ENCODE results near the gene OR8B4.
"Not testable (repeated sequence)": the region's sequence is repeated elsewhere in the genome, so short reads cannot be mapped to it uniquely, and the experiment has no call there.

Gene OR8B4
- long read RNA-seq, donor 1, result 0 reads
- long read RNA-seq, donor 2, result 0 reads
- long read RNA-seq, donor 3, result 0 reads
- long read RNA-seq, donor 4, result 0 reads
- long read RNA-seq, donor 5, result 0 reads
- long read RNA-seq, donor 6, result 0 reads
- long read RNA-seq, donor 7, result 0 reads
- long read RNA-seq, donor 8, result 0 reads

GRCh38 chr11:124424384-124424921 lies at the start of gene OR8B4:
Gene OR8B4 (minus strand): TSS chr11:124424871. CDS start chr11:124424871, 0 bp downstream.
- no peak for DNase-seq

DNA sequence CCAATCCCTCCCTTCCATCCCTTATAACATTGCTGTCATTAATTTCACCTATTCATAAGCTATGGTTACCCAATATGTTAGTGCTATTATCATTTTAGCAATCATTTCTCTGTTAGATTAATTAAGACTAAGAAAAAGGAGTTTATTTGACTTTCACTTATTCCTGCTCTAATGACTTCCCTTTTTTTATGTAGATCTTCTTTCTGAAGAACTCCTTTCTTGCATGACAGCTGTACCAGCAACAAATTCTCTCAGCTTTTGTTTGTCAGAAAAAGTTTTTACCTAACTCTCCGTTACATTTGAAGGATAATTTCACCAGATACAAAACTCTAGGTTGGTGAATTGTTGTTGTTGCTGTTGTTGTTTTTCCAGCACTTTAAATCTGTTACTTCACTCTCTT lies 49.4 kb upstream of the OR8B4 start:
- DNase-seq, result no peak

DNA sequence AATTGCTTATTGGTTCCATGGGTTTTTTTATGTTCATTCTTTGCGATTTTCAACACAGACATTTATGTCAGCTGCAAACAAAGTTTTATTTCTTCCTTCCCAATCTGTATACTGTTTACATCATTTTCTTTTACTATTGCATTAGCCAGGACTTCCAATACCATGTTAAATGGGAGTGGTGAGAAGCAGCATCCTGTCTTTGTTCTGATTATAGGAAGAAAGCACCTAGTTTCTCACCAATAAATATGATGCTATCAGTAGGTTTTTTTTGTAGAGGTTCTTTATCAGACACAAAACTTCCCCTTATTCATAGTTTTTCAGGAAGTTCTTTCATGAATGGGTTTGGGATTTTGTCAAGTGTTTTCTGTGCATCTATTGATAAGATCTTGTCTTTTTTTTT lies 48.8 kb upstream of the OR8B4 start:
- no peak for DNase-seq

DNA sequence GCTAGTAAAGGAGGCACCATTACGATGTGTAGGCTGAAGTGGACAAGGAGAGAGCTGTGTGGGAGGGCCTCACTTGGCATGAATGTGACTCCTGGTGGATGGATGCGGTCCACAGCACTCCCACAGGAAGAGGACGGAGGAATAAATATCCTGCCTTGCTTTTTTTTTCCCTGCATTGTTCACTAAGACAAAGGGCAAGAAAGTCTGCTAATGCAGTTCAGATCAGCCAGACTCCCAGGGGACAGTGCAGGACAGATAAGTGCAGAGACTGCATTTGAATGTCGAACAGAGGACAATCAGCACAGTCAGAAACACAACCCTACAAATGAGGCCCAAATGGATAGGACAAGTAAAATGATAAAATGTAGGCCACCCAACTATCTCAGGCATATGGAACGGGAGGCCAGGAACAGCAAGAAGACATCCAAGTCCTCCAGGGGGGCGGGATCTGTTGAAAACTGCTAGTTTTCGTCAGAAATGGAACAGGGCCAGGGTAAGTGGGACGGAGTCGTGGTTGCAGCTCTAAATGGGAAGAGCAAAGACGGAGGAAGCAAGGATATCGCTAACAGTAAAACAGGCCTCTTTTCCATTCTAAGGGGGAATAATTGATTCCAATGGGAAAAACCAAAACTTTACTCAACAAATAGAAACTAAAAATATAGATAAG lies 46.0 kb upstream of the OR8B4 start:
- DNase-seq, result no peak

DNA sequence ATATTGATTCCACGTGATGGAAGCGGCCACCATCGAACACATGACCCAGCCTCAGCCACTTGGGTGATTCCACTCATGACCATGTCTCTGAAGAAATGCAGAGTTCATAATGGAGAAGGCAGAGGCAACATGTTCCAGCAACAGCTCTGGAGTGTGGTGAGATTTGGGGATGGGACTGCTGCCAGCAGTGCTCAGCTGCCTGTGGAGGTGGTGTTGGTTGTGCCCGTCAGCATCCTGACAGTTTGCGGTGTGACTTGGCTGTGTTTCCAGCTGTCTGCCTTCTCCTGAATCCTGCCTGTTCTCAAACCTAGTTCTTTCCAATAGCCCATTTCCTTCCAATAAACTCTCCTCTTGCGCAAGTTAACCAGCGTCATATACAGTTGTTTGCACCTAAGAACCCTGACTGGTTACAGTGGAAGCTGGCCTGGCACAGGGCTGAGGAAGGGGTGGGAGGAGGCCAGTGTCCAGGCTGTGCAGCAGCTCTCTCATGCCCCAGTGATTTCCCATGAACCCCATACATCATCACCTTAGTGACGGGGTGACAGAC lies 42.8 kb upstream of the OR8B4 start:
- DNase-seq, result no peak

DNA sequence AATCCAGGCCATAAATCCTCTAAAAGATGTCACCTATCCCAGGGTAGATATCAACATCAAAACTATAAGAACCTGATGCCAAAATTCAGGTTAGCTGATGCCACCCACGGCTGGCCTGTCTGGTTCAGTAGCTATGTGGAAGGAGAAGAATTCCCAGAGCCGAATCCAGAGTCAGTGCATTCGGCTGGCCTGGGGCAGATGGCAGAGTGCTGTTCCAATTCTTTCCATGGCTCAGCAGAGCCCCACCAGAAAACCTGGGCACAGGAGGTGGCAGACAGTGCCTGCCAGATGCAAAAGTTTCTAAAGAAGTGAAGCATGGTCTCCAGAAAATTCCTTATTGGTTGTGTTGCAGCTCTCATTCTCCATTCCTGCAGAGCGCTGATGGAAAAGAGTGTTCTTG lies 40.7 kb upstream of the OR8B4 start:
- DNase-seq, result no peak

DNA sequence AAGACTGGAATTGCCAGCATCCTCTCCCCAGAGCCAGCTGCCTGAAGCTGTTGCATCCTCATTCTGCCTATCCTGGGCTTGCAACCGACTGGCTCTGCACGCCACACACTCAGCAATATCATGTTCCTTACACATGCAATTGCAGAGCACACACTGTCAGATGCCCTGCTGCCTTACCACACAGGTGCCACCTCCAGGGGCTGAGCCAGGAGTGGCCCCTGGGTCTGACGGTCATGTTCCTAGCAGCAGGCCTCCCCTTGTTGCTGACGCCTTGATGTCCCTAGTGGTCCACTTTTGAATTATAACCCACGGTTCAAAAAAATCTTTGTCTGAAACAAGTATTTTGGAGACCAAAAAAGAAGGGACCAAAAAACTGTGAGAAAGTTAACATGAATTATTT lies 39.3 kb upstream of the OR8B4 start:
- no peak for DNase-seq

GRCh38 chr11:124463324-124463723 lies 38.7 kb upstream of the OR8B4 start:
- DNase-seq, result no peak

- no peak for DNase-seq
These were observed 35.8 kb upstream of the OR8B4 start for GRCh38 chr11:124460459-124460858.

- DNase-seq, result not testable (repeated sequence)
These were observed 34.7 kb upstream of the OR8B4 start for GRCh38 chr11:124459379-124459778.

DNA sequence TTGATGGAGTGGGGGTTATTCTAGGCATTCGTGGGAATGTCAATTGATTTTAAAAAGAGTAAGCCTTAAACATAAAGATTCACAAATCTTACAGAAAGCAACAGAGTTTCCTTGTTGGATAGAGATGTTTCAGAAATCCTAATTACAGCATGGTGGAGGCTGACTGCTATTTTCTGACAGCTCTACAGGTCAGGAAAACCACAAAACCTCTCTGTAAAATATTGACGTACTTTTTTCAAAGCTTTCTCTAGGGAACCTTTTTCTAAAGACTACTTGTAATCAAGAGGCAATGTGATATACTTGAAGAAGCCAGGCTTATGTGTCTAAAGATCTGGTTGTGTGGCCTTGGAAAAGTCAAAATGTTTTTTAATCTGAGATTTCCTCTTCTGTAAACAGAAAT lies 29.9 kb upstream of the OR8B4 start:
- no peak for DNase-seq

- DNase-seq, result no peak
These were observed 22.2 kb upstream of the OR8B4 start for GRCh38 chr11:124446916-124447315.

DNA sequence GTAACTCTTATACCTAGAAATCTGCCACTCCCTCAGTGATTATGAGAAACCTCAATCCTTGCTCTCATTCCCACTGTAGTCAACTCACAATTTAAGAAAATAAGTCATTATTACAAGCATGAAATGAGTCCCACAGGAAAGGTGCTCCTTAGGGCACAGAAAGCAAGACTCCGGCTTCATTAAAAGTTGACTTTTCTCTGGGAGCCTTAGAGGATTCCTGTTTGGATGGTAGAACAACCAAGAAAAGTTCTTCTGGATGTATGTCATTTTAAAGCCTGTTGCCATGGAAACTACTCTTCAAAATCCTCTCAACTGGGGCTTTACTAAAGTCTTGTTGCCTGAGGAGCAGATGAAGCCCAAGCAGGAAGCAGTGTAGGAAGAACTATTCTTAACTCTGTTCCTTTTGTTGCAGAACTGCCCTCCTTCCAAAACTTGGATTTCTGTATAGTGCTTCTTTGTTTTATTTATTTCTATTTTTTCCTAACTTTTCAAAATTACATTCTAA lies 21.0 kb upstream of the OR8B4 start, which contains the start of gene OR8B8:
TSS of gene OR8B8 (minus strand) at position 51 of the 505 bp plus-strand sequence. CDS start 4,611 bp downstream, outside the sequence.
- no peak for DNase-seq

DNA sequence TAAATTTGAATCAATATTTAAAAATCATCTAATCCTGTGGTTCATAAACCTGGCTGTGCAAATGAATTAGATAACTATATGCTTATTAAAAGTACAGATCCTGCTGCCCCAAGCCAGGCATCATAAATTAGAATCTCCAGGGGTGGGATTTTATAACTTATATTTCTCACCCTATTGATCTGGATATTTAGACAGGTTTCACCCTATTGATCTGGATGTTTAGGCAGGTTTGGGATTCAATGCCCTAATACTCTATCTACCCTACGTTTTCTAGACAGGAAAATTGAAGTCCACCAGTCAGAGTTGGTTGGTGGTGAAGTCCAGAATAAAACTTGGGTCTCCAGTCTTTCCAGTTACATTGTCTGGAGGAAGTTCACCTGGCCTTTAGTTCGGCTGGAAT lies 18.2 kb upstream of the OR8B4 start:
- no peak for DNase-seq

DNA sequence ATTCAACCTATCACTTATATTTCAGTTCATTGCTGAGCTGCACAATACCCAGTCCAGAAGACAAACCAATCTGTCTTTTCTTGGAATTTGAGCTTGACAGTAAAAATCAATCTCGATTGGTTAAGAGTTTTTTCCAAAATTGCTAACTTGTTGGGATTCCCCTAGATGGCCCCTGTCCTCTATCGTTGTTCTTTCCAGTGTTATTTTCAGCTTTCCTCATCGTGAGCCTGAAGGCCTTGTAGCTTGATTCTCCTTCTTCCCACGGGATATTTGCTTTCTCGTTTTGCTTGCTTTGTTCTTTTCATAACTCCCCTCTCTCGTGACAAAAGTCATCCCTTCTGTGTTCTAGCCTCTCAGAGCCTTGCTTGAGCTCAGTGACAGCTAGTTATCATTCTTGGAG lies 17.8 kb upstream of the OR8B4 start:
- DNase-seq, result no peak

GRCh38 chr11:124441519-124441918 lies 16.8 kb upstream of the OR8B4 start:
- no peak for DNase-seq

DNA sequence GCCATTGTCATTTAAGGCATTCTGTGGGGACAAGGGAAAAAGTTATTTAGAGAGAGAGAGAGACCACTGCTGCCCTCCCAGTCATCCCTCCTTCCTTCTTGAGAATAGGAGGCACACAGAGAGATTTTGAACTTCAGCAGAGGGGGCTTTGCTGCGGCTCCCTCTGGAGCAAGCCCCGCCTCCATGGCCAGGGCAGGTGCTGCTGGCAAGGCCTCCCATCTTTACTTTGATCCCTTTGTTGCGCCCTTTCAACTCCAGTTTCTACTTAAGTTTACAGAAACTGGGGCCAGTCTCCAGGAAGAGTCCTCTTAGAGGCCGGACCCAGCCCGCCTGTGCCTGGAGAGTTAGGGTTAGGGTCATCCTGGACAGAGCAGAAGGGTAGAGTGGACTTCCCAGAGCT lies 16.4 kb upstream of the OR8B4 start:
- no peak for DNase-seq

DNA sequence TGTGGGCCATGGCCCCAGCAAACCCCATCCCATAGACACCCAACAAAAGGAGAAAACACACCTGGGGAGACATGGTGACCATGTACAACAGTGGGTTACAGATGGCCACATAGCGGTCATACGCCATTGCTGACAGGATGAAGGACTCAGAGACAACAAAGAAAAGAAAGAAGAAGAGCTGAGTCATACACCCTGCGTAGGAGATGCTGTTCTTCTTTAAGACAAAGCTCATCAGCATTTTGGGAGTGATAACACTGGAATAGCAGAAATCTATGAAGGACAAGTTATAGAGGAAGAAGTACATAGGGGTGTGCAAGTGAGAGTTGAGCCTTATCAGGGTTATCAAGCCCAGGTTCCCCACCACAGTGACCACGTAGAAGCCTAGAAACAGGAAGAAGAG lies 15.9 kb upstream of the OR8B4 start:
- no peak for DNase-seq

DNA sequence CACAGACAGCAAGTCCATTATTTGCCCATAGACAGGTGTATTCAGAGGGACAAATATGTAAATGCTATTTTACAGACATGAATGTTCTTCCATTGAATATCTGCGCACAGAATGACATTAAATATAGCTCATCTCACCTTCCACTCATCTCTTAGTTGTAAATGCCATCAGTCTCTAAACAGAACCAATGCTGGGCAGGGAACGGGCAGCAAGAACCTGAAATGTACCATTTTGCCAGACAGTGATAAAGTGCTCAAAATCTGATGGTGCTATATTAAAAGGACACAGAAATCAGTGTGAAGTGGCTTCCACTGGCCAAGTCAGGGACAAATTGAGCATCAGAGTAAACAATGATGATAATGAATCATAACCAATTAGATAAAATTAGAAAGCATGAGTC lies 10.0 kb upstream of the OR8B4 start:
- DNase-seq, result no peak

DNA sequence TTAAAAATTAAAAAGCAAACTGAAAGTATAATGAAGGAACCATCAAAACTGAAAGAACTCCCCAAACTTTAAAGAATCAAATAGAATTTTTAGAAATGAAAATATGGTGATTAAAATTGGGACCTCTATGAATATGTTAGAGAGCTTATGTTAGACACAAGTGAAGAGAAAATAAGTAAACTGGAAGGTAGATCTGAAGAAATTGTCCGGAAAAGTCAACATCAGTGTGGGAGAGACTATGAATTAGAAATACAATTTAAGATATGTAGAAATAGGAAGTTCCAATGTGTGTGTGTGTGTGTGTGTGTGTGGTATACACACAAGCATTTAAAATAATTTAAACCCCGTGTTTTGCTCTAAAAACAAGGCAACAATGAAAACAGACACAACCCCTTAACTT lies 4.9 kb upstream of the OR8B4 start:
- DNase-seq, result no peak

DNA sequence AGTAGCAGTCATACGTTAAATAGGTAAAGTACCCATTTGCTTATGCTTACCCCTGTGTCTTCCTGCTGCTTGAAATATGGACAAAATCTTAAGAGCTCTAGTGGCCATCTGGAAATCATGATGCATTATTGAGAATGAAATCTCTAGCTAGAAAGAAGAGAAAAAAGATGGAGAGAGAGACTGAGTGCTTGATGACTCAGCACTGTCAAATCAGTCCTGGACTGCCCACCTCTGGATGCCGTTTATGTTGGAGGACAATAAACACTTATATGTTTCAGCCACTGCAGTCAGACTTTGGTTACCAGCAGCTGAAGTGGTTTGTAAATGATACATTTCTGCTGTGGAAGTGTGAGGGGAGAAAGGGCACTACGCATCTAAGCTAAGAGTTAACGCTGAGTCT lies 3.6 kb downstream of the OR8B4 start:
- no peak for DNase-seq

DNA sequence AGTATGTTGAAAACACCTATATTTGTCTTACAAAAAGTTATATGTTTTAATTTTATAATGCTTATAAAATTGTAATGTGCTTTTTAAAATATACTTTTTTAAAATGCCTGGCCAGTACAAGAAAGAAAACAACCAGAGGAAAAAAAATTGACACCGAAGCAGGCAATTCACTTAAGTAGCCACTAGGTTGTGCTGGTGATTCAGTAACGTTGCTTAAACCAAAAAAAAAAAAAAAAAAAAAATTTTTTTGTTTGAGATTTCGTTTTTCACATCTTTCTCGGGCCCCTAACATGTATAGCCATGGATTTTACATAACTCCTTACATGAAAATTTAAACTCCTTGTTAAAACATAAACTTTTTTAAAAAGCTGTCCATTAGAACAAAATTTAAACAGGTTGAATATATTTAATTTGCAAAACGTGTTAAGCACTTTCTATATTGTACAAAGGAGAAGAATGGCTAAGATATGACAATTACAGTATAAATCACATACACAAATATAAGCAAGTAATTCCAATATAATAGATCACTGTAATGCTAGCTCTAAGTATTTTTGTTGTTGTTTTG lies 9.2 kb downstream of the OR8B4 start:
- no peak for DNase-seq

DNA sequence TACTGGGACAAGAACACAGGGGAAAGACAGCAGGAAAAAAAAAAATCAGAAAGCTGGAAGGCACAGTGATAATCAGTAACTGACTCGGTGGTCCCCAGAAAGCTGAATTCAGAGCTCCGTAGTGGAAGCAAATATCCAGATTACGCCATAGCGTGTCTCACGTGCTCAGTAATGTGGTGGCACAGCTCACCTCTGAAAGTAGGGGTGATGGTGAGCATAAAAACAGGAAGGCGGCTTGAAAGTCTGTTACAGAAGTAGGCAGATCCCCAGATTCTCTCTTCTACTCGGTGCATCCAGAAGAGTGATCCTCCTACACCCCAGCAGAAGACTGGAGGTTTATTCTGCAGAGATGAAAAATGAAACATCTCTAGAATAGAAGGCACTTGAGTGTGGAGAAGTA lies 14.8 kb downstream of the OR8B4 start:
- DNase-seq, result no peak

All from right kidney (tissue), 9 donors.